NCI-H2171 treated with DMSO at 0.1 percent for 48 hours (cell line): Measurements from ENCODE around the gene ARL5A.
"Not testable (repeated sequence)": the region's sequence is repeated elsewhere in the genome, so short reads cannot be mapped to it uniquely, and the experiment has no call there.

ENCODE experiments used
- DNase-seq: peaks from one replicate; lab custom pipeline; 2025; lab: John Stamatoyannopoulos, UW

ARL5A gene

DNA sequence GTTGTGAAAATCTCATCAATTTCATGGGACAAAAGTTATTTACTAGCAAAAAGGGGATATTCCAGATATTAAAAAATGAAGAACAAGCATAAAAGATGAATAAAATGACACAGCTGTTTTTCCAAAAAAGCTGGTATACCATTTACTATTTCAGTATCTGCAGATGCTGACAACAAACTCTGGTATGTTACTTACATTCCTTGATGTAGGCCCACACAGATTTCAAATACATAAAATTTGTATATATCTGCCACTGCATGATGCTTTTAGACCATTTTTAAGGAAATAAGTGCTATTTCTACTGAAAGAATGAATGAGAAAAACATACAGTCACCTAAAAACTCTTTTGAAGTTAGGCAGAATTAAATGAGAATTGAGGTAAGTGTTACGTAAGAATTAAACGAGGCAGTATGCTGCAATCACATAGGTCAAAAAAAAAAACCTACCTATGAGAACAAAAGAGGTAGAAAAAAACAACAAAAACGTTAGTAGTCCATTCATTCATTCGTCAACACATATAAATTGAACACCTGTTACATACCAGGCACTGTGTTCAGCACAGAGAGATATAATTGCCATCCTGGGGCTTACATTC is 32.5 kb downstream of the ARL5A start:
- no peak for DNase-seq

GRCh38 chr2:151794422-151794821 is 33.8 kb downstream of the ARL5A start:
- not testable (repeated sequence) for DNase-seq

GRCh38 chr2:151793123-151793522 is 35.1 kb downstream of the ARL5A start:
- DNase-seq, result no peak

DNA sequence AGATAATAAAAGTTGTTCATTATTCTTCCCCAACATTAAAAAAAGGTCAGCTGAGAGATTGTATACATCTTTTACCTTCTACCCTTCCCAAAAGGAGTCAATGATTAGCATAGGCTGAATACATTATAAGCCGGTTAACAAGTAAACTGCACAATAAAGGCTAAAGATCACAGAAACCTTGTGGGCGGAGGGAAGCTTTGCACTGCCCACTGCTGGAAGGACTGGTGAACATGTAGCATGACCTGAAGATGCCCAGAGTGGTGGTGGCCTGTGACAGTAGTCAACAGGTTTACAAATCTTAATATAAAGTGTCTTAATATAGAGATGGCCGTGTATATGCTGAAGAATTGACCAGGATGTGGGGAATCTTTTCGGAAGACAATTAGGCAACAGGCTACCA is 35.6 kb downstream of the ARL5A start:
- DNase-seq, result no peak

- no peak for DNase-seq
Observed at GRCh38 chr2:151791545-151791944, 36.7 kb downstream of the ARL5A start.

GRCh38 chr2:151790689-151791088 is 37.5 kb downstream of the ARL5A start:
- DNase-seq, result no peak

GRCh38 chr2:151789055-151789834 is 39.0 kb downstream of the ARL5A start:
- DNase-seq, result no peak

GRCh38 chr2:151786483-151786882 is 41.7 kb downstream of the ARL5A start:
- no peak for DNase-seq

- DNase-seq, result no peak
Observed at GRCh38 chr2:151786077-151786476, 42.1 kb downstream of the ARL5A start.

- DNase-seq, result no peak
Observed at GRCh38 chr2:151783133-151783520, 45.1 kb downstream of the ARL5A start.

DNA sequence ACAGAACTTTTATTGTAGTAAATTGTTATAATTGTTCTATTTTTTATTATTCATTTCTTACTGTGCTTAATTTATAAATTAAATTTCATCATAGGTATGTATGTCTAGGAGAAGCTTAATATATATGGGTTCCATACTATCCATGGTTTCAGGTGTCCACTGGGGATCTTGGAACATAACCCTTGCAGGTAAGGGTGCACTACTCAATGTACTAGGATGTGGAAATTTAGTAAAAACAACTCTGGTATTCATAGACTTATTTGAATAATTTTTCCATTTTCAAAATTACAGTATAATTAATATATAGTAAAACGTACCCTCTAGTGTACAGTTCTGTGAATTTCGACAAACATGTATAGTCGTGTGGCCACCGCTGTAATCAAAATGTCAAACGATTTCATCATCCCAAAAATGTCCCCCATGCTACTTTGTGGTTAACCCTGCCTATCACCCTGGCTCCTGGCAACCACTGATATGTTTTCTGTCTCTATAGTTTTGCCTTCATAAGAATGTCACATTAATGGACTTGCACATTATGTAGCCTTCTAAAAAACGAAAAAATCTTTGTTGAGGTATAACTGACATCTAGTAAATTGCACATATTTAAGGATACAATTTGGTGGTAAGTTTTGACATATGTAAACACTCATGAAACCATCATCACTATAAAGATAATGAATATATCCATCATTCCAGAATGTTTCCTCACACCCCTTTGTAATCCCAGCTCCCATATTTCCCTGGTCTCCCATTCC is 45.7 kb downstream of the ARL5A start:
- no peak for DNase-seq

DNA sequence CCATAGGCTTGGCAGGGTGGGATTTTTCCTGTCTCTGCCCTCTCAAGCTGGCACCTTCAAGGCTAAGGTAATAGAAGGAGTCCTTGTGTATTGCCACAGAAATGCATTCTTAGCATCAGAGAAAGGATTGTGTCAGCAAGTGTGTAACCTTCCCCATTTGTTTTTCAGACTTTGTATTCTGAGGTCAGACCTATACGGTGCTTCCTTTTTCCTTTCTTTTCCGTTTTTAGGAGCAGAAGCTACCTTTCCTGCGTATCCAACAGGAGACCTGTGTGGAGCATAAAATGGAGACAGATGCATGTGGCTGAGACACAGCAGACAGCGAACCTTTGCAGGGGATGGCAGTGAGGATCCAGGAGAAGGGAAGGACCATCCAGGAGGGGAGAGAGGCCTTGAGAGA is 46.6 kb downstream of the ARL5A start:
- no peak for DNase-seq

- no peak for DNase-seq
Observed at GRCh38 chr2:151780938-151781337, 47.3 kb downstream of the ARL5A start.

DNA sequence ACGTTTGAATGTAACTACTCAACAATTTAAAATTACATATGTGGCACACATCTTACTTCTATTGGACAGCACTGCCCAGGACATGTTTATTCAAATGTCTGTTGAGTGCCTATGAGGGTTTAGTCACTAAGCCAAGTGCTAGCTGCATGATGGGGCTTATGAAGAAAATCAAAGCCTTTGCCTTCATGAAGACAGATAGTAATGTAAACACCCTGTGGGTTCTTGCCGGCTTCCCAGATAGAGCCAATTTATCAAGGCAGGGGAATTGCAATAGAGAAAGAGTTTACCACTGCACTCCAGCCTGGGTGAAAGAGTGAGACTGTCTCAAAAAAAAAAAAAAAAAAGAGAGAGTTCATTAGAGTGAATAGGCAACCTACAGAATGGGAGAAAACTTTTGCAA is 50.3 kb downstream of the ARL5A start:
- no peak for DNase-seq

DNA sequence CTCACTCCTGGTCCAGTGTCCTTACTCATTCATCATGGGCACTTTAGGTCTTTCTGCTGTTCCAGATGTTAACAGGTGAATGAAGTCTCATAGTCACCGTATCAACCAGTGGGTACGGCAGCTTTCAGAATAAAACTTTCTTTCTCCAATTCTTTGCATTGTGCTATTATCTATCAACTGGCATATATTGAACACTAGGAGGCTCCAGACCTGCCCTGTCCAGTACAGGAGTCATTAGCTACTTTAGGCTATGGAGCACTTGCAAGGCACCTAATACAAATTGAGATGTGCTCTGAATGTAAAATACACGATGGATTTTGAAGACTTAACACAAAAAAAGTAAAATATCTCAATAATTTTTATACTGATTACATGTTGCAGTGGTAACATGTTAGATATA is 50.7 kb downstream of the ARL5A start:
- no peak for DNase-seq

GRCh38 chr2:151776367-151776766 is 51.9 kb downstream of the ARL5A start:
- DNase-seq, result no peak

DNA sequence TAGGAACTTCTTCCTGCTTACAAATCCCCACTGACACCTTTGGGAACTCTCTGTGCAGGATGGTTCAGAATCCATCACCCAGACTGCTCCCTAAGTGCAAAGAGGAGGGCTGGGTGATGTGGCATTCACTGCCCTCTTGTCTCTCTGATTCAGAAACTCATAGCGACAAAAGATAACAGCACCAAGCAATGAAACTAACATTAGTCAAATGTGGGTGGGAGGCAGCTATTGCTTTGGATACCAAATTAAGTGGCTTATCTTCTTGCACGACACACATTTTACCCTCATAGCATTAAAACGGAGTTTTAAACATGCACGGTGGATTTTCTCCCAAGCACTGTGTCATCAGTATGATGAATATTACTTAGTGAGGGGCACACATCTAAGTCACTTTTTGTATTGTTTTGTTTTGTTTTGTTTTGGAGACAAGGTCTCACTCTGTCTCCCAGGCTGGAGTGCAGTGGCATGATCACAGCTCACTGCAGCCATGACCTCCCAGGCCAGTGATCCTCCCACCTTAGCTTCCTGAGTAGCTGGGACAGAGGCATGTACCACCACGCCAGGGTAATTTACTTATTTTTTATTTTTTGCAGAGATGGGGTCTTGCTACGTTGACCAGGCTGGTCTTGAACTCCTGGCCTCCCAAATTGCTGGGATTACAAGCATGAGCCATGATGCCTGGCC is 53.0 kb downstream of the ARL5A start:
- no peak for DNase-seq

GRCh38 chr2:151774506-151774905 is 53.7 kb downstream of the ARL5A start:
- DNase-seq, result no peak

DNA sequence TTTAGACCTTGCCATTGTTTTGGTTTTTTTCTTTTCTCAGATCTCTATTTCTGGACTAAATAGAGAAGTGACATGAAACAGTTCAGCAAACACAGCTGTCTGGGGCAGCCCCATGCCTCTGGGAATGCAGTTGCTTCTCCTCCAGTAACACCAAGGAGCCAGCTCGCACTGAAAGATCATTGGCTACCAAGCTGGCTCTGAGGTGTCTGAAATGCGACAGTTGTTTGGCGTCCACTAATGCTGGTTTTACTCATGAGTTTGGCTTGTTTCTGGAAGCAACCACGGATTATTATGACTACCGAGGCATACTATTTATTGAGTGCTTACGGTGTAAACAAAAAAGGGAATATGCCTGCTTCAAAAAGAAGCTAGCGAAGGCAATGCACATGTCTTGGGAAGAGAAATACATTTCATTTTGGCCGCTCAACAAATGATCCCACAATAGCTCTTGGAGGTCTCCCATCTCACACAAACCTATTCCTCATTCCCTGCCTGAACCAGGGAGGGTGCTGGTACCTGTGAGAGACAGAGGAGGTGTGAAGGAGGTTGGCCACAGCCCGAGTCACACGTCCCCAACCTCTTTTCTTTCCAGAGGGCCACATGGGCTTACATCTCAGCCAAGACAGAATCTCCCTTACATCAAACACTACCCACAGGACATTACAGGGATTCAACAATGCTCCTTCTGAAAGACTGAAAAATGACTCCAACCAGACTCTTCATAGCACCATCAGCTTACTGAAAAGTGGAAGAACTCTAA is 56.4 kb downstream of the ARL5A start:
- DNase-seq, result no peak

DNA sequence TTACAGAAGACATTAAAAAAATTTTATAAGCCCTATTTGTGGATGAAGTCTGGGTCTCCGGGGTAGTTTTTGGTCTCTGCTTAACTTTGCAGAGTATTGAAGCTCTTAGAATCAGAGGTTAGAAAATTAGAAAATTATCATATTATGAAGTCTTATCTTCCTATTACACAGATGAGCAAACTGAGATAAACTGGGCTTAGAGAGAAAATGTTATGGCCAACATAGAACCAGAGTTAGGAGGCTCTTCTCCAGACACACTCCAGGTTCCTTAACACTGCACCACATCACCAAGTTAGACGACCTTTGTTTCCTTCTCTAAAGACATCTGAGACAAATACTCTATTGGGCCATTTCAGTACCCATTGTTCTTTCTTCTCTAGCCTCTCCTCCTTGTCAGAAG is 57.2 kb downstream of the ARL5A start:
- DNase-seq, result no peak

DNA sequence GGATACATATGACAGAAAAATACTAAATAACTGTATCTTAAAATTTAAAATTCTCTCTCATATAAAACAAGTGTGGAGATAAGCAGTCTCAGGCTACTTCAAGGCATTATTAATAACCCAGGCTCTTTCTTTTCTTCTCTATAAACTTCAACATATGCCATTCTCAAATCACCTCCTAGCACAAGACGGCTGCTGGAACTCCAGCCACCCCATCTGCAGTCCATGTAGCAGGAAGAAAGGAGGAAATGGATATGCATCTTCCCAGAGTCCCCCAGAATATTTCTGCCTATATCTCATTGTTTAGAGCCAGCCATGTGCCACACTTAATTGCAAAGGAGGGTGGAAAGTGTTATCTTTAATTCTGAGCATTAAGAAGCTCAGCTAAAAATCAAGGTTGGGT is 58.6 kb downstream of the ARL5A start:
- no peak for DNase-seq

DNA sequence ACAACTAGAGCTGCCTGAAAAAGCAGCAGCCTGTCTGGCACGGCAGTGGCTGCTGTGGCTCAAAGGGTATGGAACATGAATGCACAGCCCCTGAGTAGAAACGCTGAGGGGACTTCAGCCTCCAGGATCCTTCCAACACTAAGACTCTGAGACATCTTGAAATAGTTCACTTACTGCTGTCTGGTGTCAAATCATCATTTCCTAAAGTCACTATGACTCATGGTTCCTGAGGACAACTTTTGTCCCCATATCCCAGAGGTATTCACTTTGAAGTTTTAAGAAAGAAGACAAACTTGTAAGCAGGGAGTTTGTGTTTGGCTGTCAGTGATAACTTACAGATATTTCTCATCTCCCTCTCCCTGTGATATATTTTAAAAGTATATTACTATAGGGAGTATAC is 60.7 kb downstream of the ARL5A start:
- no peak for DNase-seq
